HG02970 (cell line): ENCODE results near the gene BSX.

ENCODE experiments used
- ATAC-seq: cut with Tn5 transposase; IDR thresholded peaks from one replicate; pipeline ENCODE4 v1.9.1; 2021; ENCODE audit warnings: mild to moderate bottlenecking, moderate library complexity, moderate number of reproducible peaks; ENCODE audit not compliant: unreplicated experiment, low FRiP score

The BSX gene

GRCh38 chr11:122963961-122964360 lies 17.7 kb downstream of the BSX start:
- ATAC-seq = no peak

- no peak for ATAC-seq
These were observed 27.2 kb downstream of the BSX start for GRCh38 chr11:122954455-122954854.

- no peak for ATAC-seq
These were observed 30.4 kb downstream of the BSX start for GRCh38 chr11:122951211-122951610.

- ATAC-seq = no peak
These were observed 43.1 kb downstream of the BSX start for GRCh38 chr11:122938557-122938956.

- no peak for ATAC-seq
These were observed 43.7 kb downstream of the BSX start for GRCh38 chr11:122937983-122938382.

- ATAC-seq = no peak
These were observed 48.2 kb downstream of the BSX start for GRCh38 chr11:122933416-122933815.

- ATAC-seq = no peak
These were observed 50.1 kb downstream of the BSX start for GRCh38 chr11:122931510-122931909.
